ENCODE data around the gene IL21R. TPM values are rescaled to one million over a fixed set of nuclear protein-coding genes. Genes with fewer than 3 reads are reported as not detected.

IL21R gene
- total RNA-seq, 3 donors from 2014 or later (not counting 1 experiment from before 2014, with no cell fraction given), result 24.3 to 45.7 (median 26.5) TPM

DNA sequence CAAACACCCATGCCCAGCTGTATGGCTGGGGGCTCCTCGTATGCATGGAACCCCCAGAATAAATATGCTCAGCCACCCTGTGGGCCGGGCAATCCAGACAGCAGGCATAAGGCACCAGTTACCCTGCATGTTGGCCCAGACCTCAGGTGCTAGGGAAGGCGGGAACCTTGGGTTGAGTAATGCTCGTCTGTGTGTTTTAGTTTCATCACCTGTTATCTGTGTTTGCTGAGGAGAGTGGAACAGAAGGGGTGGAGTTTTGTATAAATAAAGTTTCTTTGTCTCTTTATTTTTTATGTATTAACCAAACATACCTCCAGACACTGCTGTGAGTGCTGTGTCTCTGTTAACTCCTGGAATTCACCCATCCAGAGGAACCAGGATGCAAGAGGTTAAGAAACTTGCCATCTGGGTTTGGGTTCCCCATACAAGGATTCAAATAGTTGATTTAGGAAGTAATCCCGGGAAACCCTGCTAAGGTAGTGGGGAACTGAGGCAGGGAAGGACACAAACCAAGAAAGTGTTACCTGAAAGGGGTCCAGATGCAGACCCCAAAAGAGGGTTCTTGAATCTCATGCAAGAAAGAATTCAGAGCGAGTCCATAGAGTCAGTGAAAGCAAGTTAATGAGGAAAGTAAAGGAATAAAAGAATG is 37.4 kb upstream of the IL21R start:
- Mint-ChIP-seq H3K27me3 (ENCODE audit: low read depth in 2 of 2) (no peaks in the 10 kb centered on the region), H3K4me3 (no peak overlapping the region), H3K4me1 (peaks cover 0 to 28% of the 10 kb centered on the region in 2 donors), H3K9me3 (no peaks in the 10 kb centered on the region), H3K36me3 (peaks cover 9% of the 10 kb centered on the region), H3K27ac (peak overlapping the region; percentile 94 to 95)
- peaks cover 34% of the 10 kb centered on the region for H3K4me1 ChIP-seq (ENCODE audit: control insufficient read depth, insufficient read depth, low read length)
- ATAC-seq, result no peak
- no peak overlapping the region for H3K27ac ChIP-seq (ENCODE audit: low read length)
- H3K4me3 ChIP-seq (ENCODE audit: low read length), result no peak overlapping the region
- TF ChIP-seq, protein P1, sequence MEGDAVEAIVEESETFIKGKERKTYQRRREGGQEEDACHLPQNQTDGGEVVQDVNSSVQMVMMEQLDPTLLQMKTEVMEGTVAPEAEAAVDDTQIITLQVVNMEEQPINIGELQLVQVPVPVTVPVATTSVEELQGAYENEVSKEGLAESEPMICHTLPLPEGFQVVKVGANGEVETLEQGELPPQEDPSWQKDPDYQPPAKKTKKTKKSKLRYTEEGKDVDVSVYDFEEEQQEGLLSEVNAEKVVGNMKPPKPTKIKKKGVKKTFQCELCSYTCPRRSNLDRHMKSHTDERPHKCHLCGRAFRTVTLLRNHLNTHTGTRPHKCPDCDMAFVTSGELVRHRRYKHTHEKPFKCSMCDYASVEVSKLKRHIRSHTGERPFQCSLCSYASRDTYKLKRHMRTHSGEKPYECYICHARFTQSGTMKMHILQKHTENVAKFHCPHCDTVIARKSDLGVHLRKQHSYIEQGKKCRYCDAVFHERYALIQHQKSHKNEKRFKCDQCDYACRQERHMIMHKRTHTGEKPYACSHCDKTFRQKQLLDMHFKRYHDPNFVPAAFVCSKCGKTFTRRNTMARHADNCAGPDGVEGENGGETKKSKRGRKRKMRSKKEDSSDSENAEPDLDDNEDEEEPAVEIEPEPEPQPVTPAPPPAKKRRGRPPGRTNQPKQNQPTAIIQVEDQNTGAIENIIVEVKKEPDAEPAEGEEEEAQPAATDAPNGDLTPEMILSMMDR (IDR thresholded peaks at IDR 0.05), result no peak
- intact Hi-C loops (cut with micrococcal nuclease), result loop anchor here (5.0 kb wide), 2 partner anchors 38 to 47 kb away; partner anchors contain the start of gene IL21R
- no peaks in the 10 kb centered on the region for H3K27me3 ChIP-seq (ENCODE audit: control insufficient read depth, insufficient read depth, low read length)
- peak in 1 of 2 donors; percentile 37 for DNase-seq
- WGBS (ENCODE audit: insufficient coverage), result 82% methylated on average over 6 of the region's 6 CpGs
- H3K36me3 ChIP-seq (ENCODE audit: control insufficient read depth, insufficient read depth, low read length), result peaks cover 37% of the 10 kb centered on the region
- H3K9me3 ChIP-seq (ENCODE audit: control insufficient read depth, insufficient read depth, low read length), result no peaks in the 10 kb centered on the region

GRCh38 chr16:27365142-27366089 is 36.6 kb upstream of the IL21R start:
- TF ChIP-seq, protein P1 (IDR thresholded peaks at IDR 0.05), result no peak
- Histone ChIP-seq H3K27ac (ENCODE audit: low read length) (peak overlapping the region; percentile 12), H3K9me3 (ENCODE audit: control insufficient read depth, insufficient read depth, low read length) (peaks cover 5% of the 10 kb centered on the region), H3K36me3 (ENCODE audit: control insufficient read depth, insufficient read depth, low read length) (peaks cover 34% of the 10 kb centered on the region), H3K27me3 (ENCODE audit: control insufficient read depth, insufficient read depth, low read length) (no peaks in the 10 kb centered on the region), H3K4me3 (ENCODE audit: low read length) (no peak overlapping the region), H3K4me1 (ENCODE audit: control insufficient read depth, insufficient read depth, low read length) (peaks cover 34% of the 10 kb centered on the region)
- Mint-ChIP-seq H3K36me3 (peaks cover 9% of the 10 kb centered on the region), H3K4me1 (peaks cover 0 to 28% of the 10 kb centered on the region in 2 donors), H3K27ac (peak overlapping the region; percentile 94 to 95), H3K9me3 (peaks cover 2 to 3% of the 10 kb centered on the region in 2 donors), H3K4me3 (no peak overlapping the region), H3K27me3 (ENCODE audit: low read depth in 2 of 2) (no peaks in the 10 kb centered on the region)
- peak in 1 of 2 donors; percentile 28 for DNase-seq
- intact Hi-C loops (cut with micrococcal nuclease), result loop anchor here (2.0 to 5.0 kb wide), 3 partner anchors 37 to 85 kb away; partner anchors contain the start of gene IL21R
- 92% methylated on average over 7 of the region's 7 CpGs for WGBS (ENCODE audit: insufficient coverage)
- no peak for ATAC-seq

GRCh38 chr16:27366687-27367460 is 35.1 kb upstream of the IL21R start:
- peak overlapping the region; percentile 77 for H3K4me3 Mint-ChIP-seq
- H3K9me3 Mint-ChIP-seq, result peaks cover 2 to 3% of the 10 kb centered on the region in 2 donors
- Histone ChIP-seq H3K4me3 (ENCODE audit: low read length) (no peak overlapping the region), H3K27me3 (ENCODE audit: control insufficient read depth, insufficient read depth, low read length) (no peaks in the 10 kb centered on the region), H3K4me1 (ENCODE audit: control insufficient read depth, insufficient read depth, low read length) (peaks cover 37% of the 10 kb centered on the region), H3K36me3 (ENCODE audit: control insufficient read depth, insufficient read depth, low read length) (peaks cover 25% of the 10 kb centered on the region), H3K9me3 (ENCODE audit: control insufficient read depth, insufficient read depth, low read length) (peaks cover 5% of the 10 kb centered on the region), H3K27ac (ENCODE audit: low read length) (peak overlapping the region; percentile 96)
- peaks cover 6% of the 10 kb centered on the region for H3K36me3 Mint-ChIP-seq
- ATAC-seq (peak; percentile 3 to 5 (median 4)), DNase-seq (peak; percentile 33 to 49)
- no peaks in the 10 kb centered on the region for H3K27me3 Mint-ChIP-seq (ENCODE audit: low read depth in 2 of 2)
- TF ChIP-seq, protein P1 (IDR thresholded peaks at IDR 0.05), result no peak
- peak overlapping the region; percentile 94 to 95 for H3K27ac Mint-ChIP-seq
- WGBS (ENCODE audit: insufficient coverage), result 50% methylated on average over 14 of the region's 14 CpGs
- intact Hi-C loops (cut with micrococcal nuclease), result loop anchor here (1.0 to 5.0 kb wide), 5 partner anchors 35 to 130 kb away; partner anchors contain the start of gene IL21R
- peaks cover 0 to 28% of the 10 kb centered on the region in 2 donors for H3K4me1 Mint-ChIP-seq
